Central memory CD4-positive, alpha-beta T cell (primary cell): ENCODE measurements around the gene TAAR2.
"Not testable (repeated sequence)": the region's sequence is repeated elsewhere in the genome, so short reads cannot be mapped to it uniquely, and the experiment has no call there.

ENCODE experiments used
- DNase-seq: peaks from one replicate; pipeline ENCODE4 v3.0.0; 2022

TAAR2 gene

DNA sequence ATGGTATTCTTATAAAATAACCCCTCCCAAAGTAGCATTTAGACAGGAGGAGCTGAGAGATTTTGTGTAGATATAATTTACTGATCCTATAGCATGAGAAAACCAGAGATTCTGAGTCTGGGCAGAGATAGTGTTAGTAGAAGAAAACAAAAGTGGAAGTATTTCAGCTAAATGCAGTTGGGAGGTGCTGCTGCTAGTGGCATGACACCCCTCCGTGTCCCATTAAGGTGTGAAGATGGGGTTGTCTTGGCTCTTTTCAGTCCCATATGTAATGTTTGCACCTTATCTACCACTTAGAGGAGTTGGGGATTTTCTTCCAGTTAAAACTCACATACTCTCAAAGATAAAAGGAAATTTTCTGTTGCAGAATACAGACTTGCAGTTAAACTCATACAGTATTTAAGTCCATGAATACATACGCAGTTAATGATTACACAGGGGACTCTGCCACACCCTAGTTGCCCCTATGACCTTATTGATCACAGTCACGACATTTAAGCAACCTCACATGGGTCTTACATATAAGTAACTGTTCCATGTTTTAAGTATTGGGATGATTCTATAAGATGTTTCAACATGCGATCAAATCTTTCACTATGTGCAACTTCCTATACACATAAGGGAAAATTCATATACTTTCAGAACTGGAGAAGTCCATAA is 11.5 kb downstream of the TAAR2 start:
- DNase-seq: no peak

DNA sequence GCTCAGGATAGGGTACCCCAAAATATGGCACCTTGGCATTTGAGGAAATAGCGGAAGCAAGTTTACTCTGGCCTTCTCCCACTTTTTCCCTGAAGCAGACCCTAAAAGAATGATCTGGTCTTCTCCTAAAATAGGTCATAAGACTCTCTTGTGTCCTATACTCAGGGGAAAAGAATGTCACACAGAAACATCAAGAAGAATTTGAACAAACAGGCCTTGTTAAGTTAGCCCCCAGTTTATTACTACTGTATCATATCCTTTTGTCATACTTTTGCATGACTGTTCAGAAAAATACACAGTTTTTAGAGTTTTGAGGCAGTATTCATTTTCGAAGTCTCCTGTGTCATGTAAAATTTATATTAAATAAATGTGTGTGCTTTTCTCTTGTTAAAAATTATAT is 12.5 kb downstream of the TAAR2 start:
- DNase-seq: no peak

DNA sequence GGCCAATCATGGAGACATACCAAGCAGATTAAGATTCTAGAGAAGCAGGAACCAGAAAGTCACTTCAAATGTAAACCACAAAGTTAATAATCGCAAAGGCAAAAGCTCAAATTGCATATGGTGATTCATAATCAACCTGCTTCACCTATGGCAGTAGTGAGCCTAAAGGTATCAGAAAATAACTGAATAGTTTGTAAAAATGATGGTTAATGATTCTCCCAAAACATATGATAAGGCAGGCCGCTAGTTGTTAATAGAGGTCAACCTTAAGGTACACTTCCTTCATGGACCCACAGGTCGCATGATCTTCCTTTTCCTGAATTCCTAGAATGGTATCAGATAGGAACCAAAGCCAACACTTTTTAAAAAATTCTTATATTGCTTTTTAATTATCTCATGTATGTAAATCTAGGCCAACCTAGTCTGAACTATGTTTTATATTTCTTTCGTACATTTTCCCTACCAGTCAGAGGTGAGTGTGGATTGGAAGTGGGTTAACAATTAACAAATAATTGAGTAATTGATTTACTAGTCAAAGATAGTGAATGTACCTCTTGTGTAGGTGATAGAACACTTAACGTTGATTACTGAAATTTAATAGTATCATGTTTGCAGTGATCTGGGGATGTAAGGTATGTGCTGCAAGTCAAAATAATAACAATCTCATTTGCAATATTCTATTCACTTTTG is 16.4 kb downstream of the TAAR2 start:
- no peak for DNase-seq

DNA sequence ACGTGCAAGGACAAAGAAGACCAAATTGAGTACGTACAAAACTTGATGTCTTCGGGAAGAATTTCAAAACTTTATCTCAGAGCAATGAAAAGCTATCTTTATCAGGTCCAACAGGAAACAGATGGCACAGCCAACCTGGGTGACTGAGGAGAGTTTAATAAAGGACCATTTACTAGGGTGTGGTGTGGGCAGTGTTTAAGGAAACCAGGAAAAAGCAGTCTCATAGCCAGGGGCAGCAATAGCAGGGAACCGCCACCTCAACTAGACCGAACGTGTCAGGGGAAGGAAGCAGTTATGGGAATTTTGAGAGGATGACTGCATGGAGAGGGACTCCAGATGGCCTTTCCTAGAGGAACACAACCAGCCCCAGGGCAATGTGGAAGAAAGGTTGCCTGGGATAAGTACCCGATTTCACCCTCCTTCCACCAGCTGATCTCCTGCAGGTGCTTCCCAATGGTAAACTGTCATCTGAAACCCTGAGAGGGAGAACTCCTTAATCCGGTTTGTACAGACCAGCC is 19.4 kb downstream of the TAAR2 start:
- no peak for DNase-seq

DNA sequence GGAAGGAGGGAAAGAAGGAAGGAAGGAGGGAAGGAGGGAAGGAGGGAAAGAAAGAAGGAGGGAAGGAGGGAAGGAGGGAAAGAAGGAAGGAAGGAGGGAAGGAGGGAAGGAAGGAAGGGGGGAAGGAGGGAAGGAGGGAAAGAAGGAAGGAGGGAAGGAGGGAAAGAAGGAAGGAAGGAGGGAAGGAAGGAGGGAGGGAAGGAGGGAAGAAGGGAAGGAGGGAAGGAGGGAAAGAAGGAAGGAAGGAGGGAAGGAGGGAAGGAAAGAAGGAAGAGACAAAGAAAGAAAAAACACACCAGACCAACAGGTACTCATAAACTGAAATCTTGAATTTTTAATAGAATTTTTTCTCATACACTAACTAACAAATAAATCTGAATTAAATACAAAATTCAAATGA is 23.2 kb downstream of the TAAR2 start:
- DNase-seq: not testable (repeated sequence)

DNA sequence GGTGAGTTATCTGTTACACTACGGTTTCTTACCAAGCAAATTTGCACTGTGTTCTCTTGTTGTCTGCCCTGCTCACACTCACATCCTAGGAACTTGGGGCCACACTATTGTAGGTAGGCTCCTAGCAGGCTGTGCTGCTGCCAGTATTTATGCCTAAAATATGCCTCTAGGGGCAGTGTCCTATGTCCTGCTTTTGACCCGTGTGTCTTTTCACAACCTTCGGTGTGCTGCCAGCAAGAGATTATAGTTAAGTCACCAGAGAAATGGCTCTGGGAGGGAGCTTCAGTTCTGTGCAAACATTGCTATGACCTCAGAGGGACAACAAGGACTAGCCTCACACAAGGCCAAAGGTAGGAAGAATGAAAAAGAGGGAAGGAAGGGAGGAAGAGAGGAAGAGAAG is 25.6 kb downstream of the TAAR2 start:
- no peak for DNase-seq

DNA sequence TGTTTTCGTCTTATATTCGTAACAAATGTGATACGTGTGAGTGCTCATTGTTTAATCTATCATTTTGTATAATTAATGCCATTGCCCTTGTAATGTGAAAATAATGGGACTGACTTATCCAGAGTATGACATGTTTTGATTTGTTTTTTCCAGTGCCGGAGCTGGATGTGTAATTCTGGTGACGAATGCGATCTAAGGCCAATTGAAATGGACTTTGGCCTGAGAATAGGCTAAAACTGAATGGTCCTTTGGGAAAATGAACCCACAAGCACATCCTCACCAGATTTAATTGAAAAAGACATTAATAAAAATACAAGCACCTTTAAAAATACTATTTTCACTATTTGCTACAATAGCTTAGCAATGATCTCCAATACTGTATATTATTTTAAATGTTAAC is 27.9 kb downstream of the TAAR2 start:
- DNase-seq: no peak

DNA sequence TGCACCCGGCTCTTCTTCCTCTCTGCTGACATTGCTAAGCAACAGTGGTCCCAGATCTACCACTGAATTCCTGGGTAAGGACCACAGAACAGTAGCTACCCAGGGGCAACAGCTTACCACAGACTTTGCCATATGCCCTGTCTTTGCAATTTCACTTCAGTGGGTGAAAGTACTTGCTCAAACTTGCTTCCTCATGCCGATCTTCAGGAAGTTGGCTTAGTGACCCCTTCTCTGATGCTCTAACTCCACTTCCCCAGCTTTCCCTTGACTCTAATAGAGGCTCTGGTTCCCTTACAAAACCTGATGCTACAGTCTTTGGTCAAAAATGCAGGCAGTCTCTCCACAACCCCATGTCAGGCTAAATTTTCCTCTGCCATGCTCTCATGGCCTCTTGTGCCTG is 31.2 kb downstream of the TAAR2 start:
- no peak for DNase-seq

DNA sequence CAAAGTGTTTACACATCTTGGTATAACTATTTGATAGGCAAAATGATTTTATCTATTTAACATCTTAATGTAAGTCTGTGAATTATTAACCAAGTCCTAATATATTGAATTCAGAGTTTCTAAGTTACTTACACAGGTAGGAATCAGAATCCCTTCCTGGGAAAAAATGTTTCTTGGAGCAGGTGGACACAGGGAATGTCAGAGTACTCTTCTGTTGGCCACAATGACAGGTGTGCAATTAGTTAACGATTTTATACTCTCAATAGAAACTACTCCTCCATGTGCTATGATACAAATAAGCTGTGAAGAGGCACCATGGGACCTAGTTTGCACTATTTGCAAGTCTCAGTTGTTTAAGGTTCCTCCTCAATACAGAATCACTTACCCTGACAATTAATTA is 33.7 kb downstream of the TAAR2 start:
- no peak for DNase-seq

DNA sequence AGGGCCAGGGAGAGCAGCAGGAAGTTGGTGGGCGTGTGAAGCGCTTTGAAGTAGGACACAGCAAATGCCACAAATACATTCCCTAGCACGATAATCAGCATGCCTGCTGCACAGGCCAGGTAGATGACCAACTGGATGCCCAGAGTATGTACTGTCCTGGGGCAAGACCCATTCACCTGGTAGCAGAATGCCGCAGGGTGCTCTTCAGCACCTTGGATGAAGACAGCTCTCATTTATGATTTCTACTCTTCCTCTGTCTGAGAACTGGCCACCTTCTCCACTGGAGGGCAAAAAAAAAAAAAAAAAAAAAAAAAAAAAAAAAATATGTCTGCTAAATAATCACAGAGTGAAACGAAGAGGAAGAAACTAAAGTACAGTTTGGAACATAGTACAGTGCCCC is 34.6 kb downstream of the TAAR2 start, which contains the start of gene TAAR5:
Gene TAAR5 (minus strand): TSS at position 288 of the 400 bp plus-strand sequence. CDS start 55 bp downstream, at position 233.
- DNase-seq: no peak

DNA sequence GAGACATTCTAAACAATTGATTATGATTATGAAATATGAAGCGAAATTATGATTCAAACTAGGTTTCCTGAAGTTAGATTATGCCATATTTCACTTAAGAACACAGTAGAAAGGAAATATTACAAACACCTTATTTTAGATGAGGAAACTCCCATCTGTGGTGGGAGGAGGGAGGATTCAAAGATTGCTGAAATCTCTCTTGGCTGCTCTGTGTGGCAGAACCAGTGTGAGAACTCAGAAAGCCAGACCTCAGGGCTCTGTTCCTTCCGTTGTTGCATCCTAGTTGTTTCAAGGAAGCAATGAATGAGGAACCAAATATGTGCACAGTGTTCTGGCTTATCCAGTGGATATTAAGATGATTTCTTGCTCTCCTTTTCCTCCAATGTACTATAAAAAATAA is 36.7 kb downstream of the TAAR2 start:
- DNase-seq: no peak

DNA sequence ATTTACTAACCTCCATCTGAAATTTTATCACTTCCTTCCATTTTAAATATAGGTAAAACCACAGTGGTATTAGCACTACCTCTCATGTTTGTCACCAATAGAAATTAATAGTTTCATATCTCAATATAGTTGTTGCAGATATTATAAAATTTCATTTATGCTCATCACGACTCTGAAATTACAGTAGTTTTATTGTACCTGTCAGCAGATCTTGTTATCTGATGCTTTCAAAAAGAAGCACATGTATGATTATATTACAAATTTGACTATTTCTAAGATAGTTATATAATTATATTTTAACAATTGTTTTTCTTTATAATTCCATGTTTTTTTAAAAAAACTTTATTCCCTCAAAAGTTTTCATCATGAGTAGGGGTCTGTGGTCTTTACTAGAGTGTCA is 39.4 kb downstream of the TAAR2 start:
- DNase-seq: no peak

DNA sequence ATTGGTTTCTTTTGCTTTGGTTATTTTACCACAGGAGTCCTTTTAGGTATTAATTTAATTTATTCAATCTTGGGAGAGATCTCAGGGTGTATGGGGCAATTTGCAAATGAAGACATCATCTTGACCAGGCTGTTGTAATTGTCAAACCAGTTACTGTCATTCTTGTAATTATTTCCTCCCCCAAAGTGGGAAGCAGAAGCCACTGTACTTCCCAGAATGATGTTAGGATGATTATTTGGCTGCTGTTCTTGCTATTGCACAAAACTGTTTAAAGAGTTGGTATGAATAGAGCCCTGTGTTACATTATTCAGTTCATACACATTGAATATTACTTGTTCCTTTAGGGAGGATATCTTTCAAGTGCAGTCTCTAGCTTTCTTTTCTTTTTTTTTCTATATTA is 52.3 kb downstream of the TAAR2 start:
- no peak for DNase-seq

DNA sequence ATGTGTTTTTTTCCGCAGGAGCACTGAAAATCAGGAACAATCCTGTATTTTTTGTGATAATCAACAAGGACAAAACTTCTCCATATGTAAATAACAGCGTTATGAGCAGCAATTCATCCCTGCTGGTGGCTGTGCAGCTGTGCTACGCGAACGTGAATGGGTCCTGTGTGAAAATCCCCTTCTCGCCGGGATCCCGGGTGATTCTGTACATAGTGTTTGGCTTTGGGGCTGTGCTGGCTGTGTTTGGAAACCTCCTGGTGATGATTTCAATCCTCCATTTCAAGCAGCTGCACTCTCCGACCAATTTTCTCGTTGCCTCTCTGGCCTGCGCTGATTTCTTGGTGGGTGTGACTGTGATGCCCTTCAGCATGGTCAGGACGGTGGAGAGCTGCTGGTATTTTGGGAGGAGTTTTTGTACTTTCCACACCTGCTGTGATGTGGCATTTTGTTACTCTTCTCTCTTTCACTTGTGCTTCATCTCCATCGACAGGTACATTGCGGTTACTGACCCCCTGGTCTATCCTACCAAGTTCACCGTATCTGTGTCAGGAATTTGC is 53.8 kb downstream of the TAAR2 start, which contains the start of gene TAAR6:
Gene TAAR6 (plus strand): TSS at position 102 of the 557 bp plus-strand sequence. CDS start 0 bp downstream, at position 102.
- DNase-seq: no peak

DNA sequence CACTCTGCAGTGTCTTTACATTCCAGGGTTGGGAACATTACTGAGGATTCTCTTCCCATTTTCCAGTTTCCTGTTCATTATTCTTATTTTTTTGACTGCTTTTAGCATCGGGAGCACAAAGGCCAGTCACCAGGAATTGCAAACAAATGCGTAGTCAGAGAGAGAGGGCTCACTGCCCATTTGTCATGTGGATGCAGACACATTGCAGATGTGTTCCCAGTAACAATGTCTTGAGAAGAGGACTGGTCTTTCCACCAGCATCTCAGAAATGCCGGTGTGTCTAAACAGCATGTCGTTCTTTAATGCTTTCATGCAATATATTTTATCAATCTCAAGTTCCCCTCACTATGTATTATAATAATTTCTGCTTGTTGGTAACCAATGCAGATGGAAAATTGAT is 54.9 kb downstream of the TAAR2 start:
- DNase-seq: no peak

DNA sequence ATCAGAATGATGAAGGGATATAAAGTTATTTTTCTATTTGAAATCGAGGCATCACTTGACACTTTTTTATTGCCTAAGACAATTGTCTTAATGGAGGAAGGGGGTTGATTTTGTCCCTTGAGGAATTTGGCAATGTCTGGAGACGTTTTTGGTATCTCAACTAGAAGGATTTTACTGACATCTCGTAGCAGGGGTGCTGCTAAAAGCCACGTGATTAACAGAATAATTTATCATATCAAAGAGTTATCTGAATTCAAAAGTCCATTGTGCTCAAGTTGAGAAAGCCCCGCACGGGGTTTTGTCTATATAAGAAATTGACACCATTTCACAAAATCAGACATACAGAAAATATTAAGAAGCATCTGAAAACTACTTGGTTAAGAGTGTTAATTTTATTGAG is 55.5 kb downstream of the TAAR2 start:
- DNase-seq: no peak

DNA sequence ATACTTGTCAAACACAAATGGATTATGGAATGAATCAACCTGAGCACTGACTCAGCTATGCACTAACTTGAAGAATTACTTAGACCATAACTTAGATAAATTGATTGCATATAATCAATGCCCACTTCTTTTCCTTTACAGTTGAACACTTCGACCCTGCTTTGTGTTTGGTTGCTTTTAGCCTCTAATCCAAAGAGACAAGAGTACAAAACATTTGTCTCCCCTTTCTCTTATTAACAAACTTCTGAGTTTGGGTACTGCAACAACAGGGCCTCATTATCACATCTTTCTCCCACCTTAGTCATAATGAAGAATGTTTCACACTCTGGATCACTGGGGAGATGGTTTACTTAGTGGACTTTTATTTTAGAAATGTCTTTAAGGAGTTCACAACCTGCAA is 56.5 kb downstream of the TAAR2 start:
- no peak for DNase-seq
